HG03457 (cell line): Measurements from ENCODE around the gene ANOS1.
"Not testable (repeated sequence)": the region's sequence is repeated elsewhere in the genome, so short reads cannot be mapped to it uniquely, and the experiment has no call there.

Source experiments
- ATAC-seq: cut with Tn5 transposase; IDR thresholded peaks from one replicate; pipeline ENCODE4 v1.9.1; 2021; ENCODE audit warnings: moderate number of reproducible peaks; ENCODE audit not compliant: unreplicated experiment

Gene ANOS1

GRCh38 chrX:8731559-8732395, at the start of gene ANOS1:
ANOS1 (minus strand) TSS chrX:8732137; CDS start chrX:8732036, 101 bp downstream.
- ATAC-seq, result no peak

- no peak for ATAC-seq
These were observed 41.2 kb upstream of the ANOS1 start for GRCh38 chrX:8773117-8773516.

- no peak for ATAC-seq
These were observed 28.1 kb upstream of the ANOS1 start for GRCh38 chrX:8760021-8760420.

GRCh38 chrX:8758706-8759105, 26.8 kb upstream of the ANOS1 start:
- ATAC-seq, result not testable (repeated sequence)

GRCh38 chrX:8757609-8758389, 25.9 kb upstream of the ANOS1 start:
- not testable (repeated sequence) for ATAC-seq

- ATAC-seq, result no peak
These were observed 23.9 kb upstream of the ANOS1 start for GRCh38 chrX:8755813-8756212.

GRCh38 chrX:8755116-8755515, 23.2 kb upstream of the ANOS1 start:
- no peak for ATAC-seq

- no peak for ATAC-seq
These were observed 17.8 kb upstream of the ANOS1 start for GRCh38 chrX:8749697-8750096.

GRCh38 chrX:8748855-8749254, 16.9 kb upstream of the ANOS1 start:
- ATAC-seq, result no peak

GRCh38 chrX:8743126-8743732, 11.3 kb upstream of the ANOS1 start:
- ATAC-seq, result no peak

GRCh38 chrX:8741981-8742380, 10.0 kb upstream of the ANOS1 start:
- ATAC-seq, result no peak

GRCh38 chrX:8738588-8739189, 6.8 kb upstream of the ANOS1 start:
- ATAC-seq, result no peak

- ATAC-seq, result no peak
These were observed 5.9 kb upstream of the ANOS1 start for GRCh38 chrX:8737883-8738282.

GRCh38 chrX:8730812-8731558, 952 bp downstream of the ANOS1 start:
- no peak for ATAC-seq

- ATAC-seq, result no peak
These were observed 2.1 kb downstream of the ANOS1 start for GRCh38 chrX:8729811-8730210.

- no peak for ATAC-seq
These were observed 2.9 kb downstream of the ANOS1 start for GRCh38 chrX:8728932-8729535.

GRCh38 chrX:8726031-8726652, 5.8 kb downstream of the ANOS1 start:
- ATAC-seq, result no peak

- ATAC-seq, result no peak
These were observed 7.6 kb downstream of the ANOS1 start for GRCh38 chrX:8724300-8724699.

- no peak for ATAC-seq
These were observed 10.4 kb downstream of the ANOS1 start for GRCh38 chrX:8721536-8721935.

GRCh38 chrX:8720136-8720535, 11.8 kb downstream of the ANOS1 start:
- no peak for ATAC-seq
